H1 (cell line): Measurements from ENCODE around the gene DPEP2. TPM values are rescaled to one million over a fixed set of nuclear protein-coding genes. Genes with fewer than 3 reads are reported as not detected.
A peak's percentile ranks its signal among the peaks of the same experiment; 100 is the strongest.

Source experiments
- CTCF ChIA-PET: fragments of 300-600 bp; sonication (Branson Sonifier 250); formaldehyde crosslinking; loops from one replicate; lab custom pipeline; 2021; ENCODE audit not compliant: partially characterized antibody; lab: Charles Lee
- POLR2A ChIA-PET: fragments of 300-600 bp; sonication (Branson Sonifier 250); formaldehyde crosslinking; loops from one replicate; lab custom pipeline; 2021; ENCODE audit warnings: inconsistent platforms; ENCODE audit not compliant: partially characterized antibody; lab: Charles Lee
- DNase-seq, 2 experiments: peaks; one replicate each; pipeline versions ENCODE4 v3.0.0 to v3.0.0-alpha.2; 2010 to 2022; ENCODE audit warnings: low spot score in 2 of 2, low read depth in 1 of 2, mixed read lengths in 1 of 2
- FAIRE-seq: peaks from 2 replicates; lab custom pipeline; 2011; peaks lifted over from hg19 to GRCh38; lab: Jason Lieb, UNC
- H2AFZ ChIP-seq: 2 replicates; pipeline ENCODE4 v1.8.1; 2012; ENCODE audit warnings: low read length, inconsistent platforms
- H2AK5ac ChIP-seq: 2 replicates; pipeline ENCODE4 v1.6.1; 2013; ENCODE audit warnings: low read depth, low read length
- H2BK120ac ChIP-seq: replicated peaks from 2 replicates; pipeline ENCODE3; 2013; ENCODE audit warnings: low read depth, low read length, inconsistent platforms
- H2BK12ac ChIP-seq: 2 replicates; pipeline ENCODE4 v1.6.1; 2013; ENCODE audit warnings: low read depth, low read length
- H2BK15ac ChIP-seq: 2 replicates; pipeline ENCODE4 v1.6.1; 2013; ENCODE audit warnings: low read length
- H2BK20ac ChIP-seq: 2 replicates; pipeline ENCODE4 v1.6.1; 2013; ENCODE audit warnings: low read length
- H2BK5ac ChIP-seq: 2 replicates; pipeline ENCODE4 v1.6.1; 2013; ENCODE audit warnings: low read depth, low read length
- H3K14ac ChIP-seq: 2 replicates; pipeline ENCODE4 v1.6.1; 2013; ENCODE audit warnings: inconsistent platforms; ENCODE audit not compliant: insufficient read length
- H3K18ac ChIP-seq: 2 replicates; pipeline ENCODE4 v1.6.1; 2013; ENCODE audit warnings: low read length; ENCODE audit errors: extremely low read depth
- H3K23ac ChIP-seq: 2 replicates; pipeline ENCODE4 v1.6.1; 2013; ENCODE audit warnings: inconsistent platforms; ENCODE audit not compliant: insufficient read length
- H3K23me2 ChIP-seq: 2 replicates; pipeline ENCODE4 v1.6.1; 2013; ENCODE audit warnings: low read depth, low read length
- H3K27ac ChIP-seq: 2 replicates; pipeline ENCODE4 v1.6.1; 2011; ENCODE audit warnings: low read depth, low read length, inconsistent platforms
- H3K27me3 ChIP-seq, 4 experiments: replicated peaks in 1 of 4; 1 replicate in 1 of 4; 2 replicates in 3 of 4; pipeline versions ENCODE4 v1.6.1 to v1.8.1; 2011 to 2013; ENCODE audit warnings: low read length in 3 of 4, mild to moderate bottlenecking in 3 of 4, inconsistent platforms in 2 of 4, mixed read lengths in 2 of 4, moderate library complexity in 1 of 4; ENCODE audit not compliant: control insufficient read depth in 3 of 4, insufficient read depth in 3 of 4; ENCODE audit errors: extremely low read depth in 1 of 4
- H3K36me3 ChIP-seq, 4 experiments: 2 replicates each; pipeline versions ENCODE4 v1.6.1 to v1.8.1; 2011 to 2013; ENCODE audit warnings: mild to moderate bottlenecking in 4 of 4, low read length in 3 of 4, moderate library complexity in 2 of 4, control low read depth in 1 of 4, inconsistent platforms in 1 of 4; ENCODE audit not compliant: insufficient read depth in 4 of 4, control insufficient read depth in 2 of 4
- H3K4ac ChIP-seq: replicated peaks from 2 replicates; pipeline ENCODE3; 2013; ENCODE audit warnings: low read length, low read depth, mixed read lengths, inconsistent platforms; ENCODE audit not compliant: insufficient read length
- H3K4me1 ChIP-seq, 4 experiments: replicated peaks in 1 of 4; 1 replicate in 1 of 4; 2 replicates in 3 of 4; pipeline versions ENCODE4 v1.6.1 to v1.8.1; 2011 to 2013; ENCODE audit warnings: low read length in 3 of 4, inconsistent platforms in 2 of 4, mixed read lengths in 1 of 4; ENCODE audit not compliant: insufficient read depth in 4 of 4, control insufficient read depth in 3 of 4
- H3K4me2 ChIP-seq, 2 experiments: 2 replicates each; pipeline versions ENCODE4 v1.6.1 to v1.8.1; 2011 to 2013; ENCODE audit warnings: low read depth in 2 of 2, low read length in 2 of 2, control low read depth in 1 of 2, inconsistent platforms in 1 of 2, mild to moderate bottlenecking in 1 of 2; ENCODE audit not compliant: insufficient read depth in 1 of 2
- H3K4me3 ChIP-seq, 4 experiments: fragments of 200-600, 300-600 bp in 1 of 4; sonication (generic), shearing (Covaris generic), sonication (Bioruptor Twin) in 1 of 4; 2 replicates each; pipeline versions ENCODE4 v1.5.1 to v1.8.1; 2011 to 2016; ENCODE audit warnings: low read length in 4 of 4, low read depth in 3 of 4, control low read depth in 2 of 4, inconsistent platforms in 2 of 4, mild to moderate bottlenecking in 2 of 4, mixed read lengths in 1 of 4, moderate library complexity in 1 of 4; ENCODE audit not compliant: insufficient read depth in 2 of 4; ENCODE audit errors: extremely low read depth in 1 of 4
- H3K56ac ChIP-seq: replicated peaks from 2 replicates; pipeline ENCODE3; 2013; ENCODE audit warnings: low read depth, mild to moderate bottlenecking, mixed read lengths, low read length, inconsistent platforms; ENCODE audit not compliant: insufficient read length
- H3K79me1 ChIP-seq: 2 replicates; pipeline ENCODE4 v1.6.1; 2013; ENCODE audit warnings: low read depth, low read length, control low read depth
- H3K79me2 ChIP-seq, 2 experiments: 2 replicates each; pipeline versions ENCODE4 v1.6.1 to v1.8.1; 2012 to 2013; ENCODE audit warnings: low read length in 2 of 2, mild to moderate bottlenecking in 2 of 2, inconsistent platforms in 1 of 2; ENCODE audit not compliant: insufficient read depth in 2 of 2, control insufficient read depth in 1 of 2
- H3K9ac ChIP-seq, 4 experiments: replicated peaks in 1 of 4; 1 replicate in 1 of 4; 2 replicates in 3 of 4; pipeline versions ENCODE4 v1.6.1 to v1.8.1; 2011 to 2013; ENCODE audit warnings: low read depth in 3 of 4, low read length in 3 of 4, control low read depth in 2 of 4, mild to moderate bottlenecking in 2 of 4, moderate library complexity in 2 of 4, inconsistent platforms in 1 of 4; ENCODE audit errors: extremely low read depth in 1 of 4
- H3K9me3 ChIP-seq, 2 experiments: 2 replicates each; pipeline versions ENCODE4 v1.6.1 to v1.8.1; 2012 to 2013; ENCODE audit warnings: mild to moderate bottlenecking in 2 of 2, moderate library complexity in 2 of 2, control low read depth in 1 of 2, inconsistent platforms in 1 of 2, low read depth in 1 of 2, low read length in 1 of 2, mixed read lengths in 1 of 2; ENCODE audit not compliant: insufficient read depth in 2 of 2
- H4K20me1 ChIP-seq, 2 experiments: replicated peaks in 1 of 2; 2 replicates each; pipeline versions ENCODE3 to v1.8.1; 2011 to 2013; ENCODE audit warnings: inconsistent platforms in 2 of 2, low read length in 2 of 2, mild to moderate bottlenecking in 1 of 2; ENCODE audit not compliant: insufficient read depth in 2 of 2, control insufficient read depth in 1 of 2
- H4K5ac ChIP-seq: 2 replicates; pipeline ENCODE4 v1.6.1; 2013; ENCODE audit warnings: low read length, low read depth, mixed read lengths, inconsistent platforms; ENCODE audit not compliant: insufficient read length
- H4K8ac ChIP-seq: 2 replicates; pipeline ENCODE4 v1.8.0; 2013; ENCODE audit warnings: mild to moderate bottlenecking, moderate library complexity, low read length, inconsistent platforms; ENCODE audit not compliant: insufficient read depth; ENCODE audit errors: extremely low read depth
- H4K91ac ChIP-seq: replicated peaks from 2 replicates; pipeline ENCODE3; 2013; ENCODE audit warnings: low read length, mixed read lengths, inconsistent platforms; ENCODE audit not compliant: insufficient read length
- BACH1 ChIP-seq: IDR thresholded peaks from 2 replicates; pipeline ENCODE4 v1.6.1; 2012; ENCODE audit warnings: low read length, improper control_type of control experiment
- BCL11A ChIP-seq, 2 experiments: IDR thresholded peaks; one replicate each; pipeline ENCODE4 v1.6.1; 2011; ENCODE audit warnings: low read depth in 2 of 2, low read length in 2 of 2, mild to moderate bottlenecking in 2 of 2
- CBX5 ChIP-seq: fragments of 300-800, 300-1000 bp; sonication (generic); IDR thresholded peaks from 2 replicates; pipeline ENCODE4 v1.7.1; 2016; ENCODE audit warnings: antibody characterized with exemption, low read length, low read depth
- E2F6 ChIP-seq: IDR thresholded peaks from 2 replicates; pipeline ENCODE4 v1.6.1; 2012; ENCODE audit warnings: inconsistent platforms
- JUND ChIP-seq: IDR thresholded peaks from 2 replicates; pipeline ENCODE4 v1.6.1; 2011; ENCODE audit warnings: mild to moderate bottlenecking, improper control_type of control experiment, low read length
- RNF2 ChIP-seq: fragments of 200-900, 300-1000 bp; sonication (generic); IDR thresholded peaks from 2 replicates; pipeline ENCODE4 v1.7.1; 2016; ENCODE audit warnings: borderline replicate concordance, low read depth, mild to moderate bottlenecking, antibody characterized with exemption, low read length; ENCODE audit not compliant: poor library complexity, severe bottlenecking; ENCODE audit errors: missing control alignments
- TAF7 ChIP-seq: optimal IDR thresholded peaks from 2 replicates; pipeline ENCODE3; 2011; ENCODE audit warnings: low read depth, mild to moderate bottlenecking, inconsistent platforms, low read length, moderate library complexity, borderline replicate concordance
- WGBS, 2 experiments: shearing (Covaris generic) in 1 of 2; methylation state at CpG; one replicate each; pipeline versions ENCODE4 v1.1.6 to v1.1.7; 2013 to 2015; ENCODE audit warnings: low lambda C conversion rate in 2 of 2, mixed read lengths in 2 of 2, inconsistent platforms in 1 of 2, low coverage in 1 of 2, missing lambda C conversion rate in 1 of 2; ENCODE audit not compliant: insufficient replicate concordance in 2 of 2, insufficient coverage in 1 of 2, insufficient read length in 1 of 2; ENCODE audit errors: extremely low coverage in 1 of 2, missing lambda C conversion rate in 1 of 2; 5-methylcytosine and 5-hydroxymethylcytosine counted together
- polyA plus RNA-seq, 7 experiments: library from polyadenylated mRNA; depleted of rRNA in 3 of 7; stranded (reverse) in 5 of 7; unstranded in 2 of 7; fragments of >200 nt in 5 of 7; fragments of 200-250 nt in 2 of 7; gene quantifications; 1 replicate in 5 of 7; 2 replicates in 1 of 7; 4 replicates in 1 of 7; pipeline versions ENCODE4 v1.2.1 to v1.2.3, GENCODE V29; 2011 to 2013; ENCODE audit warnings: missing spikeins in 2 of 7, mixed read lengths in 2 of 7
- total RNA-seq: library from RNA; stranded (reverse); fragmentation: NEBNext Ultra II Directional; extraction: Animal tissue kit (Norgen Biotek cat#: 25700); gene quantifications from 2 replicates; pipeline ENCODE4 v1.2.1, GENCODE V29; 2021
- TF ChIP-seq, protein P1 (sequence below), 3 experiments: IDR thresholded peaks; 1 replicate in 2 of 3; 2 replicates in 1 of 3; pipeline versions ENCODE4 v1.5.1 to v1.6.1; 2011; ENCODE audit warnings: low read length in 3 of 3, mild to moderate bottlenecking in 3 of 3, inconsistent platforms in 2 of 3, low read depth in 1 of 3, moderate library complexity in 1 of 3; ENCODE audit not compliant: insufficient read depth in 1 of 3; ENCODE audit errors: control extremely low read depth in 1 of 3

DPEP2 gene
- total and polyA plus RNA-seq, 2 of the 8 experiments (the other 6 are each of a cell fraction or from before 2014, with no cell fraction given): not detected

DNA sequence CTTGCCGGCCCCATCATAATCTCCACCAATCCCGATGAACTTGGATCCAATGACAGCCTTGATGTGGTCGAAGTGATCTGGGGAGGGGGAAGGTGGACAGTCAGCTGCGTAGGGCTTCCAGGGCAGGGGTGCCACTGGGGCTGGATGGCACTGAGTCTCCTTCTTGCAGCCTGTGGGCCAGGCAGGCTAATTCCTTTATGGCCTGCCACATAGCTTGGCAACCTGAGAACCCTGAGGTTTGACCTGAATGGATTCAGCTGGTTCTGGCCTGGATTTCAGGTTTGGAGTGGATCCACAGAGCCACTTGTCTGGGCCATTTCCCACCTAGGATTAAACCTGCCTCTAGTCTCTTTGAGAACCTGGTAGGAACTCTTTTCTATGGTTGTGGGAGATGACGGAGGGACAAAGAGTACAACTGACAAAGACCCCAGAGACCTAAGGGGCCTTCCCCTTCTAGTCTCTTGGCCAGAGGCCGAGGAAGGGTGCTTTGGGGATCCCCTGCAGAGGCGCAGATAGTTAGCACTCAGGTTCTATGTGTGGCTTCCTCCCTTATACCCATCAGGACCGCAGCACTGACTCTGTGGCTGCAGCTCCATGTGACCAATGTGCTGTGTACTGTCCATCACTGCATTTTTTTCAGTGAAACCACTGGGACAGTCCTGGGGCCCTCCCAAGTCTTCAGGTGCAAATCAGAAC lies 9.8 kb downstream of the DPEP2 start:
- 0 out of 2 replicates have a peak overlapping the region, but pooled peaks have one; percentile 27 for H2BK12ac ChIP-seq
- TF ChIP-seq, protein P1, sequence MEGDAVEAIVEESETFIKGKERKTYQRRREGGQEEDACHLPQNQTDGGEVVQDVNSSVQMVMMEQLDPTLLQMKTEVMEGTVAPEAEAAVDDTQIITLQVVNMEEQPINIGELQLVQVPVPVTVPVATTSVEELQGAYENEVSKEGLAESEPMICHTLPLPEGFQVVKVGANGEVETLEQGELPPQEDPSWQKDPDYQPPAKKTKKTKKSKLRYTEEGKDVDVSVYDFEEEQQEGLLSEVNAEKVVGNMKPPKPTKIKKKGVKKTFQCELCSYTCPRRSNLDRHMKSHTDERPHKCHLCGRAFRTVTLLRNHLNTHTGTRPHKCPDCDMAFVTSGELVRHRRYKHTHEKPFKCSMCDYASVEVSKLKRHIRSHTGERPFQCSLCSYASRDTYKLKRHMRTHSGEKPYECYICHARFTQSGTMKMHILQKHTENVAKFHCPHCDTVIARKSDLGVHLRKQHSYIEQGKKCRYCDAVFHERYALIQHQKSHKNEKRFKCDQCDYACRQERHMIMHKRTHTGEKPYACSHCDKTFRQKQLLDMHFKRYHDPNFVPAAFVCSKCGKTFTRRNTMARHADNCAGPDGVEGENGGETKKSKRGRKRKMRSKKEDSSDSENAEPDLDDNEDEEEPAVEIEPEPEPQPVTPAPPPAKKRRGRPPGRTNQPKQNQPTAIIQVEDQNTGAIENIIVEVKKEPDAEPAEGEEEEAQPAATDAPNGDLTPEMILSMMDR (IDR thresholded peaks at IDR 0.05; ENCODE audit: control extremely low read depth in 1 of 3, insufficient read depth in 1 of 3, low read depth in 1 of 3, low read length in 3 of 3): no peak
- TF ChIP-seq E2F6: no peak
- TF ChIP-seq BACH1: no peak
- TF ChIP-seq TAF7: no peak
- TF ChIP-seq CBX5: no peak
- TF ChIP-seq RNF2: no peak
- no peak for TF ChIP-seq BCL11A (IDR thresholded peaks at IDR 0.05; ENCODE audit: low read depth in 2 of 2, low read length in 2 of 2)
- TF ChIP-seq JUND: no peak

More for the DNA sequence above, 9.8 kb downstream of the DPEP2 start:
- Histone ChIP-seq H3K23me2 (no peaks in the 10 kb centered on the region; the same call in 1 of the 2 replicates), H4K5ac (no peak overlapping the region), H3K9me3 (no peaks in the 10 kb centered on the region), H2BK120ac (no peak overlapping the region), H2AK5ac (no peak overlapping the region), H3K27ac (no peak overlapping the region), H2AFZ (no peak overlapping the region), H3K36me3 (no peaks in the 10 kb centered on the region), H3K9ac (no peak overlapping the region), H3K14ac (no peak overlapping the region), H4K91ac (no peak overlapping the region), H2BK5ac (no peak overlapping the region), H3K79me2 (no peaks in the 10 kb centered on the region), H3K23ac (no peak overlapping the region), H3K4me3 (no peak overlapping the region), H2BK15ac (no peak overlapping the region), H3K27me3 (peaks cover 0 to 12% (median 8%) of the 10 kb centered on the region in 4 experiments; a peak in 5 of 7 replicates), H2BK20ac (no peak overlapping the region), H3K4me2 (no peak overlapping the region), H3K56ac (no peak overlapping the region), H3K4ac (no peak overlapping the region), H3K79me1 (no peaks in the 10 kb centered on the region; the same call in 1 of the 2 replicates), H3K18ac (no peak overlapping the region), H3K4me1 (no peaks in the 10 kb centered on the region; a peak in 3 of 7 replicates), H4K20me1 (no peaks in the 10 kb centered on the region), H4K8ac (peak overlapping the region; percentile 77; the same call in 1 of the 2 replicates)
- WGBS, 2 experiments: 94% methylated on average over 7 of the region's 8 CpGs; no CpG with 5 or more reads in 1 of the 2 experiments
- FAIRE-seq (no peak), DNase-seq (no peak)
- ChIA-PET CTCF (interaction anchor here (0.6 to 4.1 kb wide), 5 partner anchors 8 to 54 kb away, joined by 3 to 23 read pairs (median 3); partner anchors contain the start of gene DPEP2), POLR2A (interaction anchor here (0.6 to 5.1 kb wide), 2 partner anchors 33 to 94 kb away, joined by 3 to 26 read pairs; partner anchors contain the start of genes DDX28 and DUS2)
